Smooth muscle cell (in vitro differentiated cells): ENCODE data around the gene FLCN. TPM values are rescaled to one million over a fixed set of nuclear protein-coding genes. Genes with fewer than 3 reads are reported as not detected.
A peak's percentile ranks its signal among the peaks of the same experiment; 100 is the strongest.

ENCODE experiments used
- DNase-seq: peaks from one replicate; lab custom pipeline; 2025; ENCODE audit not compliant: unreplicated experiment; lab: John Stamatoyannopoulos, UW
- H2AFZ ChIP-seq: fragments of 200-600 bp; sonication (generic); 2 replicates; pipeline ENCODE4 v1.6.0; 2016; ENCODE audit warnings: antibody characterized with exemption, low read depth, mild to moderate bottlenecking
- H3F3A ChIP-seq: fragments of 200-600 bp; sonication (generic); 2 replicates; pipeline ENCODE4 v1.6.0; 2017; ENCODE audit warnings: antibody characterized with exemption, low read depth
- H3K27ac ChIP-seq: fragments of 200-600 bp; sonication (generic); 2 replicates; pipeline ENCODE4 v1.5.1; 2016; ENCODE audit warnings: low read depth, mild to moderate bottlenecking
- H3K27me3 ChIP-seq: fragments of 200-600 bp; sonication (generic); 2 replicates; pipeline ENCODE4 v1.6.1; 2016; ENCODE audit warnings: low read depth, mild to moderate bottlenecking
- H3K36me3 ChIP-seq: fragments of 200-600 bp; sonication (generic); 2 replicates; pipeline ENCODE4 v1.5.1; 2016; ENCODE audit warnings: low read depth
- H3K4me1 ChIP-seq: fragments of 200-600 bp; sonication (generic); 2 replicates; pipeline ENCODE4 v1.5.1; 2016; ENCODE audit warnings: low read depth
- H3K4me2 ChIP-seq: fragments of 200-600 bp; sonication (generic); 2 replicates; pipeline ENCODE4 v1.6.0; 2016; ENCODE audit warnings: mild to moderate bottlenecking
- H3K4me3 ChIP-seq: fragments of 200-600 bp; sonication (generic); 2 replicates; pipeline ENCODE4 v1.5.1; 2016; ENCODE audit warnings: mild to moderate bottlenecking
- H3K79me2 ChIP-seq: fragments of 200-600 bp; sonication (generic); 2 replicates; pipeline ENCODE4 v1.6.0; 2016; ENCODE audit warnings: low read depth, mild to moderate bottlenecking
- H3K9ac ChIP-seq: fragments of 200-600 bp; sonication (generic); 2 replicates; pipeline ENCODE4 v1.6.0; 2016; ENCODE audit warnings: low read depth
- H3K9me3 ChIP-seq: fragments of 200-600 bp; sonication (generic); replicated peaks from 2 replicates; pipeline ENCODE4 v1.5.1; 2016; ENCODE audit warnings: low read depth
- H4K20me1 ChIP-seq: fragments of 200-600 bp; sonication (generic); 2 replicates; pipeline ENCODE4 v1.6.0; 2016; ENCODE audit warnings: low read depth
- WGBS: methylation state at CpG from one replicate; pipeline ENCODE4 v1.1.7; 2016; ENCODE audit warnings: low lambda C conversion rate; 5-methylcytosine and 5-hydroxymethylcytosine counted together
- polyA plus RNA-seq: library from polyadenylated mRNA; unstranded; fragments of >200 nt; fragmentation: Nextera tagmentation; extraction: Ambion mirVana; gene quantifications from 2 replicates; pipeline ENCODE4 v1.2.1, GENCODE V29; 2016
- total RNA-seq: library from RNA; depleted of rRNA; stranded (reverse); fragments of >200 nt; gene quantifications from 2 replicates; pipeline ENCODE4 v1.2.3, GENCODE V29; 2014
- TF ChIP-seq, protein P1 (sequence below): fragments of 200-600 bp; sonication (generic); IDR thresholded peaks from 2 replicates; pipeline ENCODE4 v1.5.1; 2017; ENCODE audit warnings: borderline replicate concordance, mild to moderate bottlenecking, antibody characterized with exemption; ENCODE audit not compliant: insufficient read depth, poor library complexity, severe bottlenecking

The FLCN gene
- total and polyA plus RNA-seq, 2 experiments from 2014 or later, result 7.6 to 15.1 TPM

DNA sequence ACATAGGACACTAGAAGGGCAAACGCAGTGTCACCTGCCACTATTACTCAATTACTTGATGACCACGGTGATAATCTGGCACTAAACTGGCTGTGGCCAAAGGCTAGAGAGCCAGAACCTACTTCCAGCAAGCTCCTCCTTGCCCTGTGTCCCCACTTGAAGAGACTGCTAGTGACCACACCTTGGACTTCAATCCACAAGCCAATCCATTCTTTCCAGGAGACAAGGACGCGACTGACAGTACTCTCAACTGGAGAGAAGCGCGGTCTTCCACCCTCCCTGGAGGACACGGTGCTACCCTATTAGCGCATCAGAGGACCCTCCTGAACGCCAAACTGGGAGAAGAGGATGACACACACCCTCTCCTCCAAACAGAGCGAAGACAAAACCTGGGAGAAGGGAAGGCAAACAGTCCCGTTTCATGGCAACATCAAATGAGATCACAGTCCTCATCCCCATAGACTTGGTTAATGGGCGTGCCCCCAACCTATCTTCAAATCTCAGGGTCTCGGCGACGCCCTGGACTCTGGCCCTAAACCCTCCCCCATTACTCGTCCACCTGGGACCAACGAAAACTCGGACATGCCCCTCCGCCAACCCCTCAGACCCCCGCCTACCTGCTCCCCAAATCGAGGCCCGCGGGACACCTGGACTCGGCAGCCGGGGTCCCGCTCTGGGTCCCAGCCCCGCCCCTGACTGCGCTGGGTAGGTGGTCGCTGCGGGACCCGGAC lies 508 bp downstream of the FLCN start:
- Histone ChIP-seq H3K27ac (peak overlapping the region; percentile 98), H3K4me1 (peaks cover 9% of the 10 kb centered on the region), H2AFZ (peak overlapping the region; percentile 99), H3K79me2 (peaks cover 34% of the 10 kb centered on the region), H3F3A (peaks cover 3% of the 10 kb centered on the region), H3K4me3 (peak overlapping the region; percentile 98), H3K9me3 (no peaks in the 10 kb centered on the region), H4K20me1 (peaks cover 43% of the 10 kb centered on the region), H3K9ac (peak overlapping the region; percentile 100), H3K27me3 (no peaks in the 10 kb centered on the region), H3K36me3 (no peaks in the 10 kb centered on the region), H3K4me2 (peak overlapping the region; percentile 98)
- 4% methylated on average over 31 of the region's 31 CpGs for WGBS
- TF ChIP-seq, protein P1, sequence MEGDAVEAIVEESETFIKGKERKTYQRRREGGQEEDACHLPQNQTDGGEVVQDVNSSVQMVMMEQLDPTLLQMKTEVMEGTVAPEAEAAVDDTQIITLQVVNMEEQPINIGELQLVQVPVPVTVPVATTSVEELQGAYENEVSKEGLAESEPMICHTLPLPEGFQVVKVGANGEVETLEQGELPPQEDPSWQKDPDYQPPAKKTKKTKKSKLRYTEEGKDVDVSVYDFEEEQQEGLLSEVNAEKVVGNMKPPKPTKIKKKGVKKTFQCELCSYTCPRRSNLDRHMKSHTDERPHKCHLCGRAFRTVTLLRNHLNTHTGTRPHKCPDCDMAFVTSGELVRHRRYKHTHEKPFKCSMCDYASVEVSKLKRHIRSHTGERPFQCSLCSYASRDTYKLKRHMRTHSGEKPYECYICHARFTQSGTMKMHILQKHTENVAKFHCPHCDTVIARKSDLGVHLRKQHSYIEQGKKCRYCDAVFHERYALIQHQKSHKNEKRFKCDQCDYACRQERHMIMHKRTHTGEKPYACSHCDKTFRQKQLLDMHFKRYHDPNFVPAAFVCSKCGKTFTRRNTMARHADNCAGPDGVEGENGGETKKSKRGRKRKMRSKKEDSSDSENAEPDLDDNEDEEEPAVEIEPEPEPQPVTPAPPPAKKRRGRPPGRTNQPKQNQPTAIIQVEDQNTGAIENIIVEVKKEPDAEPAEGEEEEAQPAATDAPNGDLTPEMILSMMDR, result no peak
- no peak for DNase-seq

DNA sequence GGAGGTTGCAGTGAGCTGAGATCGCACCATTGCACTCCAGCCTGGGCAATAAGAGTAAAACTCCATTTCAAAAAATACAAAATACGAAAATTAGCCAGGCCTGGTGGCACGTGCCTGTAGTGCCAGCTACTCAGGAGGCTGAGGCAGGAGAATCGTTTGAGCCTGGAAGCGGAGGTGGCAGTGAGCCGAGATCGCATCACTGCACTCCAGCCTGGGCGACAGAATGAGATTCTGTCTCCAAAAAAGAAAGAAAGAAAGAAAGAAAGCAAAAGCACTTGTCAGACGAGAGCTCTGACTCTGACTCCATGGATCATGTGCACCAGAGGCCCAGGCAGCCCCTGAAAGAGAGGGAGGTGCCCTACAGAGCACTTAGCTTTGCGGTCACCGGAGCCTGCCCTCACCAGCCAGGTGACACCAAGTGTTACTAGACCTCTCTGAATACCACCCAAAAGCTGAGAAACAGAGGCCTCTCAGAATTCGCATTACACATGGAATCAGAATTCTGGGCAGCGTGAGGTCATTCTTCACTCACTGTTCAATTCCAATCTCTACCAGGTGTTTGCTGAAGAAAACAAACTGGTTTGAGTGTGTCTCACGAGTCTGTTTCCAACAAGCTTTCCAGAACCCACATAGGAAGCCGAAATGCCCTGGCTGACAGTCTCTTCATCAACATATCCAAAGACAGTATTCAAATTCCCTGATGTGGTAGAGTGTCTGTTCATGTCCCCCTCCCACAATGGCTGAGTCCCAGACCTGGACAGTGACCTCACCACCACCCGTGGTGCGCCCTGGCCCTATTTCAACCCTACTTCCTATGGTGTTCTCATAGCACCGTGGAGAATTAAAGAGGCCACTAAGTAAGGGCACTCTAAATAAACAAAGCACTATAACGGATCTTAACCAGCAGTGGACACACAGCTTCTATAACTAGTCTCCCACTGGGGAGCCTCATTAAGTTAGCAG lies 1.5 kb downstream of the FLCN start:
- 83% methylated on average over 19 of the region's 19 CpGs for WGBS
- H3K4me1 ChIP-seq, result peaks cover 9% of the 10 kb centered on the region
- peak overlapping the region; percentile 98 for H3K4me3 ChIP-seq
- H3K9me3 ChIP-seq, result no peaks in the 10 kb centered on the region
- peak overlapping the region; percentile 100 for H3K9ac ChIP-seq
- DNase-seq, result no peak
- H3K4me2 ChIP-seq, result peak overlapping the region; percentile 98
- H3K79me2 ChIP-seq, result peaks cover 34% of the 10 kb centered on the region
- peaks cover 43% of the 10 kb centered on the region for H4K20me1 ChIP-seq
- H3K27me3 ChIP-seq, result no peaks in the 10 kb centered on the region
- no peaks in the 10 kb centered on the region for H3K36me3 ChIP-seq
- no peak overlapping the region for H2AFZ ChIP-seq
- H3F3A ChIP-seq, result peaks cover 3% of the 10 kb centered on the region
- H3K27ac ChIP-seq, result peak overlapping the region; percentile 98
- TF ChIP-seq, protein P1, result no peak

DNA sequence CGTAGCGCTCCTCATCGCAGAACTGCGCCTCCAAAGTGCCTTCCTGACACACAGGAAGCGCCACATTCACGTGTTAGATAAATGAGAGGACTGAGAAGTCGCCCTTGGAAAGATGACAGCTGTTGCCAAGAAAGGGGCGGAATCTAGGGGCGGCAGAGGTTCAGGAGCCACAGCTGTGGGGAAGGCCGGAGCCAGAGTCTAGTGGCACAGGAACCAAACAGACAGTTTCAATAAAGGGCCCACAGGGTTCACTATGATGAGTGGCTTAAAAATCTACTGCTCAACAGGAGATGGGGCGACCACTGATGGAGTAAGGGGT lies 4.7 kb downstream of the FLCN start:
- Histone ChIP-seq H3K9ac (no peak overlapping the region), H3K4me3 (no peak overlapping the region), H3F3A (no peaks in the 10 kb centered on the region), H3K79me2 (peaks cover 34% of the 10 kb centered on the region), H2AFZ (no peak overlapping the region), H3K27me3 (no peaks in the 10 kb centered on the region), H3K4me2 (no peak overlapping the region), H4K20me1 (peaks cover 43% of the 10 kb centered on the region), H3K4me1 (peaks cover 9% of the 10 kb centered on the region), H3K9me3 (no peaks in the 10 kb centered on the region), H3K36me3 (no peaks in the 10 kb centered on the region), H3K27ac (no peak overlapping the region)
- DNase-seq, result no peak
- WGBS, result 99% methylated on average over 11 of the region's 11 CpGs
- TF ChIP-seq, protein P1, result no peak
